Caco-2 (cell line): ENCODE measurements around the gene LTB4R. TPM values are rescaled to one million over a fixed set of nuclear protein-coding genes. Genes with fewer than 3 reads are reported as not detected.

Experiments used
- BruUV-seq: library from RNA; stranded (reverse); fragments of 400-500 nt; replicated peaks from 2 replicates; lab custom pipeline; 2021; lab: Mats Ljungman, UMichigan
- CTCF ChIA-PET: fragments of 300-600 bp; sonication (Branson Sonifier 250); formaldehyde crosslinking; loops from one replicate; lab custom pipeline; 2022; ENCODE audit warnings: antibody characterized with exemption; lab: Charles Lee
- POLR2A ChIA-PET: fragments of 300-600 bp; sonication (Branson Sonifier 250); formaldehyde crosslinking; loops from one replicate; lab custom pipeline; 2022; ENCODE audit warnings: antibody characterized with exemption; lab: Charles Lee
- DNase-seq, 2 experiments: peaks; one replicate each; pipeline versions ENCODE4 v3.0.0 to v3.0.0-alpha.2; 2020 to 2022
- H3K27me3 ChIP-seq: replicated peaks from 2 replicates; pipeline ENCODE4 v1.6.0; 2011; ENCODE audit warnings: low read length; ENCODE audit not compliant: control insufficient read depth, insufficient read depth
- H3K36me3 ChIP-seq: 2 replicates; pipeline ENCODE4 v1.5.1; 2011; ENCODE audit warnings: low read length; ENCODE audit not compliant: control insufficient read depth, insufficient read depth
- H3K4me1 ChIP-seq: fragments of 250-450 bp; sonication (Bioruptor Pico); 2 replicates; pipeline ENCODE4 v1.5.1; 2020; ENCODE audit warnings: mild to moderate bottlenecking
- H3K4me3 ChIP-seq: 2 replicates; pipeline ENCODE4 v1.5.1; 2011; ENCODE audit warnings: low read depth, mild to moderate bottlenecking, control low read depth, low read length
- H3K9me3 ChIP-seq: fragments of 250-450 bp; sonication (Bioruptor Pico); 2 replicates; pipeline ENCODE4 v1.5.1; 2020; ENCODE audit warnings: mild to moderate bottlenecking, moderate library complexity
- H3K27ac Mint-ChIP-seq: one replicate; pipeline ENCODE4 v1.8.0; 2022; ENCODE audit warnings: mixed read lengths; ENCODE audit not compliant: unreplicated experiment
- H3K27me3 Mint-ChIP-seq: one replicate; pipeline ENCODE4 v1.8.0; 2022; ENCODE audit warnings: mixed read lengths; ENCODE audit not compliant: insufficient read depth, unreplicated experiment
- H3K36me3 Mint-ChIP-seq: one replicate; pipeline ENCODE4 v1.8.0; 2022; ENCODE audit warnings: mild to moderate bottlenecking, mixed read lengths; ENCODE audit not compliant: insufficient read depth, unreplicated experiment
- H3K4me1 Mint-ChIP-seq: one replicate; pipeline ENCODE4 v1.8.0; 2022; ENCODE audit warnings: low read depth, mixed read lengths; ENCODE audit not compliant: unreplicated experiment
- H3K4me3 Mint-ChIP-seq: one replicate; pipeline ENCODE4 v1.8.0; 2022; ENCODE audit warnings: mild to moderate bottlenecking, moderate library complexity, mixed read lengths; ENCODE audit not compliant: unreplicated experiment
- H3K9me3 Mint-ChIP-seq: one replicate; pipeline ENCODE4 v1.8.0; 2022; ENCODE audit warnings: mixed read lengths; ENCODE audit not compliant: unreplicated experiment
- intact Hi-C: fragments of 100-400 bp; cut with micrococcal nuclease; formaldehyde crosslinking; loops from one replicate; pipeline ENCODE4 v1.10.0; 2022; ENCODE audit not compliant: unreplicated experiment
- total RNA-seq: library from RNA; stranded (reverse); gene quantifications from 2 replicates; pipeline ENCODE4 v1.2.3, GENCODE V29; 2022
- TF ChIP-seq, protein P1 (sequence below), 2 experiments: fragments of 200-600 bp in 1 of 2; IDR thresholded peaks; 1 replicate in 1 of 2; 2 replicates in 1 of 2; pipeline versions ENCODE4 v1.5.1 to v1.8.0; 2011 to 2022; ENCODE audit warnings: antibody characterized with exemption in 1 of 2, control low read depth in 1 of 2, inconsistent platforms in 1 of 2, low read depth in 1 of 2, low read length in 1 of 2, mild to moderate bottlenecking in 1 of 2, moderate library complexity in 1 of 2; ENCODE audit not compliant: insufficient read depth in 1 of 2, severe bottlenecking in 1 of 2, unreplicated experiment in 1 of 2

Gene LTB4R
- total RNA-seq, 1 experiment from 2014 or later = 7.8 TPM

- no peaks in the 10 kb centered on the region for H3K9me3 ChIP-seq
- Mint-ChIP-seq H3K4me1 (peaks cover 13% of the 10 kb centered on the region), H3K27ac (no peak overlapping the region), H3K27me3 (no peaks in the 10 kb centered on the region), H3K36me3 (no peaks in the 10 kb centered on the region), H3K4me3 (no peak overlapping the region), H3K9me3 (no peaks in the 10 kb centered on the region)
- no TSS peak for BruUV-seq
- CTCF ChIA-PET = interaction anchor here (1.1 to 1.7 kb wide), 2 partner anchors 53 to 70 kb away, joined by 3 to 11 read pairs; partner anchors contain the start of gene CIDEB
- POLR2A ChIA-PET = no interaction called here
- H3K27me3 ChIP-seq = no peaks in the 10 kb centered on the region
- TF ChIP-seq, protein P1, sequence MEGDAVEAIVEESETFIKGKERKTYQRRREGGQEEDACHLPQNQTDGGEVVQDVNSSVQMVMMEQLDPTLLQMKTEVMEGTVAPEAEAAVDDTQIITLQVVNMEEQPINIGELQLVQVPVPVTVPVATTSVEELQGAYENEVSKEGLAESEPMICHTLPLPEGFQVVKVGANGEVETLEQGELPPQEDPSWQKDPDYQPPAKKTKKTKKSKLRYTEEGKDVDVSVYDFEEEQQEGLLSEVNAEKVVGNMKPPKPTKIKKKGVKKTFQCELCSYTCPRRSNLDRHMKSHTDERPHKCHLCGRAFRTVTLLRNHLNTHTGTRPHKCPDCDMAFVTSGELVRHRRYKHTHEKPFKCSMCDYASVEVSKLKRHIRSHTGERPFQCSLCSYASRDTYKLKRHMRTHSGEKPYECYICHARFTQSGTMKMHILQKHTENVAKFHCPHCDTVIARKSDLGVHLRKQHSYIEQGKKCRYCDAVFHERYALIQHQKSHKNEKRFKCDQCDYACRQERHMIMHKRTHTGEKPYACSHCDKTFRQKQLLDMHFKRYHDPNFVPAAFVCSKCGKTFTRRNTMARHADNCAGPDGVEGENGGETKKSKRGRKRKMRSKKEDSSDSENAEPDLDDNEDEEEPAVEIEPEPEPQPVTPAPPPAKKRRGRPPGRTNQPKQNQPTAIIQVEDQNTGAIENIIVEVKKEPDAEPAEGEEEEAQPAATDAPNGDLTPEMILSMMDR (IDR thresholded peaks at IDR 0.05; ENCODE audit: insufficient read depth in 1 of 2, low read depth in 1 of 2, low read length in 1 of 2, severe bottlenecking in 1 of 2, unreplicated experiment in 1 of 2) = no peak
- no peak for DNase-seq
- no peaks in the 10 kb centered on the region for H3K4me1 ChIP-seq
- H3K4me3 ChIP-seq = no peak overlapping the region
- no peaks in the 10 kb centered on the region for H3K36me3 ChIP-seq
- intact Hi-C loops = no loop called here
These were observed 50.0 kb downstream of the LTB4R start for GRCh38 chr14:24361326-24361725.

DNA sequence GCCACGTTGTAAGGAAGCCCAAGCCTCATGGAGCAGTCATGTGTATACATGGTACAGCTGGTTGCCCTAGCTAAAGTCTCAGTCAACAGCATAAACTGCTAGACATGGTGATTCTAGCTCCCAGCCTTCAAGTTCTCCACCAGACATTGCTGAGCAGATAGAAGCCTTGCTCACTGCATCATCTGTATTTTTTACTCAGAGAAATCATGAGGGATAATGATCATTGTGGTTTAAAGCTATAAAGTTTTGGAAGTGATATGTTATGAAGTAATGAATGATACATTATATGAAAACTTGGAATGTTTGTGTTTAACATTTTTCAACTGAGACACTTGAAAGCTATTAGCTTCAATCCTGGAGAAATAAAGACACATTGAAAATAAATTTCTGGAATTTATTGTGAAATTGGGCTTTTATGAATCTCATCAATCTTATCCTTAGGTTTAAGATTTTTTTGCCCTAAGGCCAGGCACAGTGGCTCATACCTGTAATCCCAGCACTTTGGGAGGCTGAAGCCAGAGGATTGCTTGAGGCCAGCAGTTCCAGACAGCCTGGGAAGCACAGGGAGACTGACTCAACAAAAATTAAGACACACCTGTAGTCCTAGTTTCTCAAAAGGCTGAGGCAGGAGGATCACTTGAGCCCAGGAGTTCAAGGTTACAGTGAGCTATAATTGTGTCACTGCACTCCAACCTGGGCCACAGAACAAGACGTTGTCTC, 51.1 kb downstream of the LTB4R start:
- H3K9me3 Mint-ChIP-seq = no peaks in the 10 kb centered on the region
- no TSS peak for BruUV-seq
- no peak overlapping the region for H3K27ac Mint-ChIP-seq
- CTCF ChIA-PET = interaction anchor here (1.0 to 1.7 kb wide), 3 partner anchors 54 to 80 kb away, joined by 3 to 11 read pairs (median 3); partner anchors contain the start of gene CIDEB
- Histone ChIP-seq H3K27me3 (no peaks in the 10 kb centered on the region), H3K9me3 (no peaks in the 10 kb centered on the region), H3K36me3 (no peaks in the 10 kb centered on the region), H3K4me1 (peaks cover 1% of the 10 kb centered on the region; the same call in 1 of the 2 replicates), H3K4me3 (no peak overlapping the region)
- H3K4me3 Mint-ChIP-seq = no peak overlapping the region
- no peak for DNase-seq
- no peaks in the 10 kb centered on the region for H3K27me3 Mint-ChIP-seq
- TF ChIP-seq, protein P1 (IDR thresholded peaks at IDR 0.05; ENCODE audit: insufficient read depth in 1 of 2, low read depth in 1 of 2, low read length in 1 of 2, severe bottlenecking in 1 of 2, unreplicated experiment in 1 of 2) = no peak
- H3K36me3 Mint-ChIP-seq = no peaks in the 10 kb centered on the region
- peaks cover 13% of the 10 kb centered on the region for H3K4me1 Mint-ChIP-seq
- intact Hi-C loops = no loop called here
- POLR2A ChIA-PET = no interaction called here

- Mint-ChIP-seq H3K9me3 (no peaks in the 10 kb centered on the region), H3K27ac (no peak overlapping the region), H3K4me3 (no peak overlapping the region), H3K36me3 (no peaks in the 10 kb centered on the region), H3K4me1 (peaks cover 13% of the 10 kb centered on the region), H3K27me3 (no peaks in the 10 kb centered on the region)
- TF ChIP-seq, protein P1 (IDR thresholded peaks at IDR 0.05; ENCODE audit: insufficient read depth in 1 of 2, low read depth in 1 of 2, low read length in 1 of 2, severe bottlenecking in 1 of 2, unreplicated experiment in 1 of 2) = no peak
- intact Hi-C loops = no loop called here
- no peaks in the 10 kb centered on the region for H3K36me3 ChIP-seq
- no peaks in the 10 kb centered on the region for H3K9me3 ChIP-seq
- no peaks in the 10 kb centered on the region for H3K27me3 ChIP-seq
- peaks cover 4% of the 10 kb centered on the region; the same call in 1 of the 2 replicates for H3K4me1 ChIP-seq
- ChIA-PET CTCF (interaction anchor here (0.8 to 1.0 kb wide), 2 partner anchors 31 to 68 kb away, joined by 3 read pairs; no protein-coding TSS in a partner anchor), POLR2A (no interaction called here)
- DNase-seq = no peak
- H3K4me3 ChIP-seq = no peak overlapping the region
- no TSS peak for BruUV-seq
These were observed 52.1 kb downstream of the LTB4R start for GRCh38 chr14:24363401-24363800.
